ENCODE data around the gene PNLDC1. TPM values are rescaled to one million over a fixed set of nuclear protein-coding genes. Genes with fewer than 3 reads are reported as not detected.
"Not testable (repeated sequence)": the region's sequence is repeated elsewhere in the genome, so short reads cannot be mapped to it uniquely, and the experiment has no call there.

The PNLDC1 gene
- total and polyA plus RNA-seq, 7 donors, result 0.09 to 0.49 (median 0.17) TPM; not detected in 2

DNA sequence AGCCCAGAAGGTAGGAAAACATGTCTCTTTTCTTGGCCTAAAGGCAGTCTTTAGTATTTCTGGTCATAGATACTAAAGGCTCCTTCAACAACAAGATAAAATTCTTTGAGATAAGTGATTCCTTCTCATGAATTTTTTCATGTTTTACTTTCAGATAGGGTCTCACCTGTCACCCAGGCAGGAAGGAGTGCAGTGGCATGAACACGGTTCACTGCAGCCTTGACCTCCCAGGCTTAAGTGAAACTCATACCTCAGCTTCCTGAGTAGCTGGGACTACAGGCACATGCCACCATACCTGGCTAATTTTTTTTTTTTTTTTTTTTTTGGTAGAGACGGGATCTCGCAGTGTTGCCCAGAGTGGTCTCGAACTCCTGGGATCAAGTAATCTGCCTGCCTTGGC lies 9.1 kb downstream of the PNLDC1 start:
- intact Hi-C loops (cut with DNase I), result no loop called here
- WGBS, 3 donors, result 90 to 93% (median 91%) methylated on average over 4 of the region's 4 CpGs
- no peak for ATAC-seq
- H3K27me3 ChIP-seq (ENCODE audit: insufficient read depth in 3 of 3, low read length in 2 of 3), result no peaks in the 10 kb centered on the region
- no peak overlapping the region for H3K4me3 ChIP-seq
- no peaks in the 10 kb centered on the region for H3K4me1 ChIP-seq
- H3K36me3 ChIP-seq (ENCODE audit: insufficient read depth in 1 of 2, low read depth in 1 of 2), result peaks cover 0 to 29% of the 10 kb centered on the region in 2 donors
- TF ChIP-seq, protein P1, sequence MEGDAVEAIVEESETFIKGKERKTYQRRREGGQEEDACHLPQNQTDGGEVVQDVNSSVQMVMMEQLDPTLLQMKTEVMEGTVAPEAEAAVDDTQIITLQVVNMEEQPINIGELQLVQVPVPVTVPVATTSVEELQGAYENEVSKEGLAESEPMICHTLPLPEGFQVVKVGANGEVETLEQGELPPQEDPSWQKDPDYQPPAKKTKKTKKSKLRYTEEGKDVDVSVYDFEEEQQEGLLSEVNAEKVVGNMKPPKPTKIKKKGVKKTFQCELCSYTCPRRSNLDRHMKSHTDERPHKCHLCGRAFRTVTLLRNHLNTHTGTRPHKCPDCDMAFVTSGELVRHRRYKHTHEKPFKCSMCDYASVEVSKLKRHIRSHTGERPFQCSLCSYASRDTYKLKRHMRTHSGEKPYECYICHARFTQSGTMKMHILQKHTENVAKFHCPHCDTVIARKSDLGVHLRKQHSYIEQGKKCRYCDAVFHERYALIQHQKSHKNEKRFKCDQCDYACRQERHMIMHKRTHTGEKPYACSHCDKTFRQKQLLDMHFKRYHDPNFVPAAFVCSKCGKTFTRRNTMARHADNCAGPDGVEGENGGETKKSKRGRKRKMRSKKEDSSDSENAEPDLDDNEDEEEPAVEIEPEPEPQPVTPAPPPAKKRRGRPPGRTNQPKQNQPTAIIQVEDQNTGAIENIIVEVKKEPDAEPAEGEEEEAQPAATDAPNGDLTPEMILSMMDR (IDR thresholded peaks at IDR 0.05), result no peak
- DNase-seq, result no peak
- H3K27ac ChIP-seq, result no peak overlapping the region
- H3K9me3 ChIP-seq, result no peaks in the 10 kb centered on the region

DNA sequence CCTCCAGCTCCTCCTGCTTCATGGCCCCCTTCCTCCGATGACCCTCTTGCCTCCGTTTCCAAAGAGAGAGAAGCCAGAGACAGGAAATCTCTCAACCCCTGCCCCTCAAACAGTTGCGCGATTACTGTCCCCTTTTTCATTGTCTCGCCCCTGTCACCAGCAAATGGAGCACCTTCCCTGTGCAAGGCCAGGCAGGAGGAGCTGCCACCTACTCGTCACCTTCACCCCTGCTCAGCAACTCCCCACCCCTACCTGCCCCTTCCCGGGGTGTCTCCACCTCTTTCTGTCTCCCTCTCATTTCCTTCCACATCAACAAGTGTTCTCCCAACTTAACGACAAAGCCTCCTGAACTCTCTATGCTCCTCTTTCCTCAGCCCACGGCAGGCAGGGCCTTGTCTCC lies 13.7 kb downstream of the PNLDC1 start:
- DNase-seq (no peak), ATAC-seq (no peak)
- H3K27ac ChIP-seq, result no peak overlapping the region
- no peak overlapping the region for H3K4me3 ChIP-seq
- H3K9me3 ChIP-seq, result no peaks in the 10 kb centered on the region
- WGBS, 3 donors, result 83 to 85% (median 84%) methylated on average over 9 of the region's 9 CpGs
- H3K27me3 ChIP-seq (ENCODE audit: insufficient read depth in 3 of 3, low read length in 2 of 3), result no peaks in the 10 kb centered on the region
- H3K4me1 ChIP-seq, result no peaks in the 10 kb centered on the region
- intact Hi-C loops (cut with DNase I), result no loop called here
- H3K36me3 ChIP-seq (ENCODE audit: insufficient read depth in 1 of 2, low read depth in 1 of 2), result peaks cover 0 to 23% of the 10 kb centered on the region in 2 donors
- TF ChIP-seq, protein P1 (IDR thresholded peaks at IDR 0.05), result no peak

DNA sequence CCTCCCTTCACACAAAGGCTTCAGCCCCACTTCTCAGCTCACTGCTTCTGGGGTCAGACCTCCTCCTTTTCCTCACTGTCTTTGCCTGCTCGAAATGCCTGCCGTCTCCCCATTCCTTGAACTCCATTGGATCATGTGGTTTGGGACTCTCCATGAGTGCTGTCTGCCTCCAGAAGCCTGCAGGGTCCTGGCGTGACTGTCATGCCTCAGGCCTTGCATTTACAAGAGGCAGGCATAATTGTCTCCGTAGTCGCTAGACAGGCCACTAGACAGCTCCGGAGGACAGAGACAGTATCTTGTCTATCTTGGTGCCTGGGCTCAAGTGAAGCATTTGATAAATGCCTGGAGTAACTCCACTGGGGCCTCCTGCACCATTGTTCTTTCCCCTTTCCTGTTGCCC lies 15.3 kb downstream of the PNLDC1 start:
- ATAC-seq, result no peak
- no peaks in the 10 kb centered on the region for H3K27me3 ChIP-seq (ENCODE audit: insufficient read depth in 3 of 3, low read length in 2 of 3)
- no peak overlapping the region for H3K4me3 ChIP-seq
- H3K27ac ChIP-seq, result no peak overlapping the region
- H3K4me1 ChIP-seq, result no peaks in the 10 kb centered on the region
- TF ChIP-seq, protein P1 (IDR thresholded peaks at IDR 0.05), result no peak
- WGBS, 3 donors, result 76 to 82% (median 78%) methylated on average over 6 of the region's 6 CpGs
- intact Hi-C loops (cut with DNase I), result no loop called here
- peaks cover 0 to 15% of the 10 kb centered on the region in 2 donors for H3K36me3 ChIP-seq (ENCODE audit: insufficient read depth in 1 of 2, low read depth in 1 of 2)
- DNase-seq, result no peak
- no peaks in the 10 kb centered on the region for H3K9me3 ChIP-seq

DNA sequence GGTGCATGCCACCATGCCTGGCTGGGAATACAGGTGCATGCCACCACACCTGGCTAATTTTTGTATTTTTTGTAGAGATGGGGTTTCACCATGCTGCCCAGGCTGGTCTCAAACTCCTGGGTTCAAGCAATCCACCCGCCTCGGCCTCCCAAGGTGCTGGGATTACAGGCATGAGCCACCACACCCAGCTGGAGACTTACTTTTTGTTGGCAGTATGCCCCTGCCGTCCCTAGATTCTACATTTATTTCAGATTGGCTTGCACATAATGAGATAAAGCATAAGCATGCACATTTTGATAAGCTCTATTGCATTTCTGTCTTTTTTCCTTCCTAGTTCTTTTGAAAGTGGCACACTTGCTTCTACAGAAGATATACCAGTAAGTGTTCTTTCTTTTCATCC lies 16.7 kb downstream of the PNLDC1 start:
- H3K9me3 ChIP-seq; ATAC-seq; H3K4me1 ChIP-seq; DNase-seq; H3K27me3 ChIP-seq (ENCODE audit: insufficient read depth in 3 of 3, low read length in 2 of 3); intact Hi-C loops (cut with DNase I); H3K27ac ChIP-seq; H3K4me3 ChIP-seq: not testable (repeated sequence)
- 75 to 83% (median 78%) methylated on average over 3 of the region's 3 CpGs for WGBS, 3 donors
- H3K36me3 ChIP-seq (ENCODE audit: insufficient read depth in 1 of 2, low read depth in 1 of 2), result peaks cover 0 to 22% of the 10 kb centered on the region in 2 donors

DNA sequence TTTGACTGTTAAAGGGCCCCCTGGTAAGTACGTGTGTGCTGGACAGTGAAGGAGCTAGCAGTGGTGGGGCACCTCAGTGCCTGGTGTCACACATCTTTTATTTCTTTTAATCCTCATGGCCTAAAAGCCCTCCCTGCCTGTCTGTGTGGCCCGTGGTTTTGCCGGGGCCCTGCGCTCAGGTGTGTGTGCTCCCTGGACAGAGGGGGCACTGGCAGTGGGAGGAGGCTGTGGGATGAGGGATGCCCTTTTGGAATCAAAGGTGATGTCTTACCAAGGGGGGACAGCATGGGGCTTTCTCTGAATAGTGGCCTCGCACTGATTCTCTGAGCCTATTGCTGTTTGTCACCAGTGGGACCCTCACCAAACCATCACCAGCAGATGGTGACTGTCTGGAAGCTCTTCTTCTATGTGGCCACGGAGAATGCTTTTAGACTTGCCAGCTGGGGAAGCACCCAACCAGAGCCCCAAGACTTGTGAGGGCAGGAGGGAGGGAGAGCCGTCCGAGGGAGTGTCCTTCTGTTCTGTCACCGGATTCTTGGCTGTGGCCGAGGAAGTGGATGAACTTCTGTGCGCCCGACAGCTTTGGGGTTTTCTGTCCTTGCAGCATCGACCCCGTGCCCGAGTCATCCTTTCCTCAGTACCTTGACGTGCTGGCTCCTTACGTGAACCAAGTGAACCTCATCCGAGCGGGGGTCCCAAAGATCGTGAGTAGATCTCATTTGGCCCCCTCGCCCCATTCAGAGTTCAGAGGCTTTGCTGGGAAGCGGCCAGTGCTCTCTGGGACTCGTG lies 18.1 kb downstream of the PNLDC1 start:
- Histone ChIP-seq H3K27ac (no peak overlapping the region), H3K27me3 (ENCODE audit: insufficient read depth in 3 of 3, low read length in 2 of 3) (no peaks in the 10 kb centered on the region), H3K4me1 (no peaks in the 10 kb centered on the region), H3K36me3 (ENCODE audit: insufficient read depth in 1 of 2, low read depth in 1 of 2) (peaks cover 0 to 19% of the 10 kb centered on the region in 2 donors), H3K9me3 (no peaks in the 10 kb centered on the region), H3K4me3 (no peak overlapping the region)
- WGBS, 3 donors, result 87 to 92% (median 88%) methylated on average over 23 of the region's 23 CpGs
- no peak for ATAC-seq
- intact Hi-C loops (cut with DNase I), result no loop called here
- no peak for DNase-seq
- TF ChIP-seq, protein P1 (IDR thresholded peaks at IDR 0.05), result no peak

Measured in psoas muscle (tissue), 8 donors.